ENCODE data around the gene UQCC3. TPM values are rescaled to one million over a fixed set of nuclear protein-coding genes. Genes with fewer than 3 reads are reported as not detected.

Gene UQCC3
- total and polyA plus RNA-seq, 2 of the 13 experiments (the other 11 are each of a cell fraction or from before 2014, with no cell fraction given): 7.7 to 16.0 TPM

DNA sequence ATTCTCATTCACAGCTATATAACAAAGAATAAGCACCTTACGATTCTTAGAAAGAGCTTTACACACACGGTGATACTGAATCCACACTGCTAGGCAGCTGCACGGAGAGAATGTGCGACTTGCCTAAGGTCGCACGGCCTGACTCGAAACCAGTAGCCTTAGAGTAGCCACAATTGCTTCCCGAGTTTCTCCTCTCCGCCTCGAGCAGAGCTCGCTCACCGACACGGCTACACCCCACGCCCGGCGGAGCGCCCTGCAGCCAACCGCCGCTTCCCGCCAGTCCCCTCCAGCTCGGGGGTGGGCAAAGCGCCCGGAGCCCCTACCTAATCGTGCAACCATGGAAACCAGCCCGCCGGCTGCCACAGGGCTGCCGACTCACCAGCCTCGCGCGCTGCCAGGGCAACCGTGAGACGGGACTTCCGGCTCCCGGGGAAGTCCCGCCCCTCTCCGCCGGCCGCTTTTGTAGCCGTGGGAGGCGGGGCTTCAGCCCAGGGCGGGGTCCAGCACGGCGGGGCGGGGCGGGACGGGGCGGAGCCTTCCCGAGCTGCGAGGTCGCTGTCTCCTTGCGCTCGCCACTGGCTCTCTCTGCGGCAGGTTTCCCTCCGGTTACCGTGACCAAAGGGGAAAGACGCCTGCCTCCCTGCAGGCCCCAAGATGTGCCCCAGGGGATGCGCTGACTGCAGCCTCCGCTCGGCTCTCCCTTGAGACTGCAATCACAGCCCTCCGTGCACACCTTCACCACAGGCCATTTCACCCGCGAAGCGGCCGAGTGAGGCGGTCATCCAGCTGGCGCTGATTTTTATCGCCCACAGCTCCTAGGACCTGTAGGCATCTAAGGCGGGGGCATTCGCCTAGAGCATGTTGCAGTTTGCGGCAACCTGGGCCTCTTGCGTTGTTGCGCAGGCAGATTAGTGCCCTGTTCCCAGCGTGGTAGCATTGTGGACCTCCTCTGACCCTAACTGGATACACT, 34.7 kb downstream of the UQCC3 start (continued):
- TF ChIP-seq, protein P1, sequence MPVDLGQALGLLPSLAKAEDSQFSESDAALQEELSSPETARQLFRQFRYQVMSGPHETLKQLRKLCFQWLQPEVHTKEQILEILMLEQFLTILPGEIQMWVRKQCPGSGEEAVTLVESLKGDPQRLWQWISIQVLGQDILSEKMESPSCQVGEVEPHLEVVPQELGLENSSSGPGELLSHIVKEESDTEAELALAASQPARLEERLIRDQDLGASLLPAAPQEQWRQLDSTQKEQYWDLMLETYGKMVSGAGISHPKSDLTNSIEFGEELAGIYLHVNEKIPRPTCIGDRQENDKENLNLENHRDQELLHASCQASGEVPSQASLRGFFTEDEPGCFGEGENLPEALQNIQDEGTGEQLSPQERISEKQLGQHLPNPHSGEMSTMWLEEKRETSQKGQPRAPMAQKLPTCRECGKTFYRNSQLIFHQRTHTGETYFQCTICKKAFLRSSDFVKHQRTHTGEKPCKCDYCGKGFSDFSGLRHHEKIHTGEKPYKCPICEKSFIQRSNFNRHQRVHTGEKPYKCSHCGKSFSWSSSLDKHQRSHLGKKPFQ (CRISPR knock-in tag; IDR thresholded peaks at IDR 0.05; ENCODE audit: insufficient replicate concordance): no peak
- TF ChIP-seq RBM39 (IDR thresholded peaks at IDR 0.05; ENCODE audit: low read depth, low read length, poor library complexity, severe bottlenecking) (no peak), ZBTB7B (CRISPR knock-in tag; IDR thresholded peaks at IDR 0.05) (no peak), DMAP1 (CRISPR knock-in tag; IDR thresholded peaks at IDR 0.05) (peak; percentile 20; the same call in 1 of the 2 replicates), NR1H2 (CRISPR knock-in tag; IDR thresholded peaks at IDR 0.05; ENCODE audit: borderline replicate concordance, low read depth) (no peak), ZNF737 (CRISPR knock-in tag; IDR thresholded peaks at IDR 0.05; ENCODE audit: borderline replicate concordance) (no peak), GATA4 (IDR thresholded peaks at IDR 0.05; ENCODE audit: borderline replicate concordance, low read depth) (no peak), ZNF883 (CRISPR knock-in tag; IDR thresholded peaks at IDR 0.05; ENCODE audit: not compliant biosample characterization) (peak; percentile 67), STAG1 (CRISPR knock-in tag; IDR thresholded peaks at IDR 0.05) (no peak), ZNF569 (CRISPR knock-in tag; IDR thresholded peaks at IDR 0.05; ENCODE audit: borderline replicate concordance) (no peak), GLI4 (CRISPR knock-in tag; IDR thresholded peaks at IDR 0.05; ENCODE audit: borderline replicate concordance) (0 out of 2 replicates have a peak, but pooled peaks have one; percentile 41), MTA3 (CRISPR knock-in tag; IDR thresholded peaks at IDR 0.05) (no peak), ZNF749 (CRISPR knock-in tag; IDR thresholded peaks at IDR 0.05; ENCODE audit: borderline replicate concordance) (no peak), SOX13 (IDR thresholded peaks at IDR 0.05) (no peak), SOX13 (CRISPR knock-in tag; conservative IDR thresholded peaks at IDR 0.05 in 1 of 2, IDR thresholded peaks at IDR 0.05 in 1 of 2) (no peak), ZNF607 (CRISPR knock-in tag; IDR thresholded peaks at IDR 0.05; ENCODE audit: borderline replicate concordance) (no peak), SOX5 (CRISPR knock-in tag; IDR thresholded peaks at IDR 0.05; ENCODE audit: borderline replicate concordance) (no peak), ZNF766 (CRISPR knock-in tag; IDR thresholded peaks at IDR 0.05; ENCODE audit: borderline replicate concordance) (no peak), SMARCE1 (IDR thresholded peaks at IDR 0.05; ENCODE audit: borderline replicate concordance) (no peak), RARA (CRISPR knock-in tag; IDR thresholded peaks at IDR 0.05) (no peak), NFKBIZ (CRISPR knock-in tag; IDR thresholded peaks at IDR 0.05) (no peak), CHD2 (IDR thresholded peaks at IDR 0.05; ENCODE audit: low read depth, low read length) (no peak)
- TF ChIP-seq, protein P2, sequence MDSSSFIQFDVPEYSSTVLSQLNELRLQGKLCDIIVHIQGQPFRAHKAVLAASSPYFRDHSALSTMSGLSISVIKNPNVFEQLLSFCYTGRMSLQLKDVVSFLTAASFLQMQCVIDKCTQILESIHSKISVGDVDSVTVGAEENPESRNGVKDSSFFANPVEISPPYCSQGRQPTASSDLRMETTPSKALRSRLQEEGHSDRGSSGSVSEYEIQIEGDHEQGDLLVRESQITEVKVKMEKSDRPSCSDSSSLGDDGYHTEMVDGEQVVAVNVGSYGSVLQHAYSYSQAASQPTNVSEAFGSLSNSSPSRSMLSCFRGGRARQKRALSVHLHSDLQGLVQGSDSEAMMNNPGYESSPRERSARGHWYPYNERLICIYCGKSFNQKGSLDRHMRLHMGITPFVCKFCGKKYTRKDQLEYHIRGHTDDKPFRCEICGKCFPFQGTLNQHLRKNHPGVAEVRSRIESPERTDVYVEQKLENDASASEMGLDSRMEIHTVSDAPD (CRISPR knock-in tag; IDR thresholded peaks at IDR 0.05): no peak
- TF ChIP-seq, protein P3, sequence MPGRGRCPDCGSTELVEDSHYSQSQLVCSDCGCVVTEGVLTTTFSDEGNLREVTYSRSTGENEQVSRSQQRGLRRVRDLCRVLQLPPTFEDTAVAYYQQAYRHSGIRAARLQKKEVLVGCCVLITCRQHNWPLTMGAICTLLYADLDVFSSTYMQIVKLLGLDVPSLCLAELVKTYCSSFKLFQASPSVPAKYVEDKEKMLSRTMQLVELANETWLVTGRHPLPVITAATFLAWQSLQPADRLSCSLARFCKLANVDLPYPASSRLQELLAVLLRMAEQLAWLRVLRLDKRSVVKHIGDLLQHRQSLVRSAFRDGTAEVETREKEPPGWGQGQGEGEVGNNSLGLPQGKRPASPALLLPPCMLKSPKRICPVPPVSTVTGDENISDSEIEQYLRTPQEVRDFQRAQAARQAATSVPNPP (CRISPR knock-in tag; IDR thresholded peaks at IDR 0.05): no peak
